ENCODE data around the gene LSP1.
"Not testable (repeated sequence)": the region's sequence is repeated elsewhere in the genome, so short reads cannot be mapped to it uniquely, and the experiment has no call there.

LSP1 gene

GRCh38 chr11:1932681-1933080 is 79.8 kb downstream of the LSP1 start:
- no peak for DNase-seq

DNA sequence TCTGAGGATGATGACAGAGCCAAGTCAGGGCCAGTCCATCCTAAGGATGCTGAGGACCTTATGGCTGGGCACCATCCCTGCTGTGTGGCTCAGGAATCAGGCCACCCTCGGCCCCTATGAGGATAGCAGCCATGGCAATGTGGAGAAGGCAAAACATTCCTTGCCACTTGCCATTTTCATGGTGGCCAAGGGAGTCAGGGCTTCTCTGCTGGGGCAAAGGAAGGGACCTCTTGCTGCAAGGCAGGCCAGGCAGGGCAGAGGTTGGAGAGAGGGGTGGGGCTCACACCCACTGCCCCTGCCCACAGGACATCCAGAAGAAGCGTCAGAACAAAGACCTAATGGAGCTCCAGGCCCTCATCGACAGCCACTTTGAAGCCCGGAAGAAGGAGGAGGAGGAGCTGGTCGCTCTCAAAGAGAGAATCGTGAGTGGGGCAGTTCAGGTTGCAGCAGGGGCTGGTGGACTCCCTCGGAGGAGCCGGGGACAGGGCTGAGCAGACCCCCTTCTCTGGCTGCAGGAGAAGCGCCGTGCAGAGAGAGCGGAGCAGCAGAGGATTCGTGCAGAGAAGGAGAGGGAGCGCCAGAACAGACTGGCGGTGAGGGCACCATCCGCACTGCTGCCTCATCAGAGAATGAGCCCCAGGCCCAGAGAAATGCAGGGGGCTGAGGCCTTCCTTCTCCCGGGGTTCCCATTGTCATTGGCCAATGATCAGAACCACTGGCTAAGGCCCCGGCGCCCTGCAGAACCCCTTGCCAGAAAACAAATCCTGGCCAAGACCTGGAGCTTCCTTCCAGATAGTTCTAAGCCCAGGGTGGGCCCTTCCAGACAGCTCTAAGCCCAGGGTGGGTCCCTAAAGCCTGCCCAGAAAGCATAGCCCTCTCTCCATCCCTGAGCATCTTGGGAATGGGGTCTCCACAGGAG is 80.8 kb downstream of the LSP1 start:
- DNase-seq, result no peak

DNA sequence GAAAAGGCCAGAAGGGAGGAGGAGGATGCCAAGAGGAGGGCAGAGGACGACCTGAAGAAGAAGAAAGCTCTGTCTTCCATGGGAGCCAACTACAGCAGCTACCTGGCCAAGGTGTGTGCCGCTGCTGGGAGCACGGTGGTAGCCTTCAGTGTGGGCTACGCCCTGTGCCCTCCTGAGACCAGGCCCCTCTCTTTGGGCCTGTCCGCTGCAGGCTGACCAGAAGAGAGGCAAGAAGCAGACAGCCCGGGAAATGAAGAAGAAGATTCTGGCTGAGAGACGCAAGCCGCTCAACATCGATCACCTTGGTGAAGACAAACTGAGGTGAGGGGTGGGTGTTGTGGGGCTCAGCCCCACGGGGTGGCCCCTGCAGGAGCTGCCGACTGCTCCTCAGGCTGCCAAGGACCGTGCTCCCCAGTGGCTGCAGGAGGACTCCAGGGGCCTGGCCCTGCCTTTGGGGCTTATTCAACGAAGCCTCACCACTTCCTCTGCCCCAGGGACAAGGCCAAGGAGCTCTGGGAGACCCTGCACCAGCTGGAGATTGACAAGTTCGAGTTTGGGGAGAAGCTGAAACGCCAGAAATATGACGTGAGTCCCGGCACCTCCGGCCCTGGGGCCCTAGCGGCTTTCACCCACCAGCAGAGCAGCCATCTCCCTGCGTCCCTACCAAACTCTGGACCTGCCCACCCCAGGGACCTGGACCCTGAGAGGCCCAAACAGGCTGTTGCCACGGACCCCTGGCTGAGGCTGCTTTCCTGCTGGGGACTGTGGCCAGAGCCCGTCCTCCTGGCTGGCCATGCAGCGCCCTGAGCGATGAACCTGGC is 81.7 kb downstream of the LSP1 start:
- no peak for DNase-seq

DNA sequence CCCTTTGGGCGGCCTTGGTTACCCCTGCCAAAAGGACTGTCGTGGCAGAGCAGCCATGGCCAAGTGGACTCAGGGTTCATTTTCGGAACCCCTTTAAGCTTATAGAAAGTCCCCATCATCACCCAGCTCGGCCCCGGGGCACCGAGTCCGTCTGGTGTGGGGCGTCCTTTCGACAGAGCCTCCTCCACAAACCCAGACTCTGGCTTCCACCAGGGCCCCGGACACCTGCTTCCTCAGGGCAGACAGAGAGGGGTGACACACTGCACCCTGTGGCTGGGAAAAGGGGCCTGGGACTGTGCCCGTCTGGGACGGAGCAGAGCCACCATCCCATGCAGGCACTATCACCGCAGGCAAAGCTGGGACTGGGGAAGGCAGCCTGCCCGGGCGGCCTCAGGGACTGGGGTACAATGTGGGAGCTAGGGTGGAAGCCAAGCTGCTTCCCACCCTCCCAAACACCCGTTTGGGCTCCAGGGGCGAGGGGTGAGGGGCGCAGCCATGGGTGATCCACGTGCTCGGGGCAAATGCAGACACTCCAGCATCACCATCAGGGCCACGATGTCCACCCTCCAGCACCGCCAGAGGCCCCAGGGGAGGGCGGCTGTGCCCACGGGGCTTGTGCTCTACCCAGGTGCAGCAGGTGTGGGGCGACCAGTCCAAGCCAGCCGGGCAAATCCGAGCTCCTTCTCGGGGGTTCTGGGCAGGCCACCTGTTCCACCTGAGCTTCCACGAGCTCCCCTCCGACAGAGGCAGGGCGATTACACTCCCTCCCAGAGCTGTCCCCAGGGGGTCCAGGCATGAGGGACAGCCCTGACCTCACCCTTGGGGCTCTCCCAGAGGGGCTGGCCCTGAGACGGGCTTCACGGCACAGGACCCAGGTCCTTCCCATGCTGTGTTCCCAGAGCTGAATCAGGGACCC is 82.5 kb downstream of the LSP1 start:
- no peak for DNase-seq

DNA sequence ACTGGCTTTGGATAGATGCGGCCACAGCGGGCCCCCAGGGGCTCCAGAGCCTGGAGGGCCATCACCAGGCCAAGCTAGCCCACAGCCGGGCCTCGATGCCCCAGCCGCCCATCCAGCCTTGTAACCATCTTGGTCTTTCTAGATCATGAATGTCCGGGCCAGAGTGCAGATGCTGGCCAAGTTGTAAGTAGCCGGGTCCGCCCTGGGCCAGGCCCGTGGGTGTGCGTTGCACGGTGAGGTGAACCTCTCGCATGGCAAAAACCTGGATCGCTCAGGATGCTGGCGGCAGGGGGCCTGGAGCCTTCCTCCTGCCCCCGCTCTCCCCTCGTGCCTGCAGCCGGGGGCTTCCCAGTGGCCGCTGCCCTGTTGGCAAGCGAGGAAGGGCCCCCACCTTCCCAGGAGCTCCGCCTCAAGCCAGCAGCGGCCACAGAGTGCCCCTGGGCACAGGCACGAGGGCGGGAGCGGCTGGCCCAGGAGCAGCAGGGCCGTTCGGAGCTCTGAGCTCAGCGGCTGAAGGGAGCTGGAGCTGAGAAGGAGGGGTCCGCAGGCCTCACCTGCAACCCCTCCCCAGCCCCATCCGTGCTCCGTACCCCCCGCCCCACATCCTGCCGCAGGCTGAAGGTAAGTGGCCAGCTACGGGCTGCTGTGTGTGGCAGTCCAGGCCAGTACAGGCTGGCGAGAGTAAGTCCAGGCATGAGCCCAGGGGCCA is 83.3 kb downstream of the LSP1 start:
- no peak for DNase-seq

DNA sequence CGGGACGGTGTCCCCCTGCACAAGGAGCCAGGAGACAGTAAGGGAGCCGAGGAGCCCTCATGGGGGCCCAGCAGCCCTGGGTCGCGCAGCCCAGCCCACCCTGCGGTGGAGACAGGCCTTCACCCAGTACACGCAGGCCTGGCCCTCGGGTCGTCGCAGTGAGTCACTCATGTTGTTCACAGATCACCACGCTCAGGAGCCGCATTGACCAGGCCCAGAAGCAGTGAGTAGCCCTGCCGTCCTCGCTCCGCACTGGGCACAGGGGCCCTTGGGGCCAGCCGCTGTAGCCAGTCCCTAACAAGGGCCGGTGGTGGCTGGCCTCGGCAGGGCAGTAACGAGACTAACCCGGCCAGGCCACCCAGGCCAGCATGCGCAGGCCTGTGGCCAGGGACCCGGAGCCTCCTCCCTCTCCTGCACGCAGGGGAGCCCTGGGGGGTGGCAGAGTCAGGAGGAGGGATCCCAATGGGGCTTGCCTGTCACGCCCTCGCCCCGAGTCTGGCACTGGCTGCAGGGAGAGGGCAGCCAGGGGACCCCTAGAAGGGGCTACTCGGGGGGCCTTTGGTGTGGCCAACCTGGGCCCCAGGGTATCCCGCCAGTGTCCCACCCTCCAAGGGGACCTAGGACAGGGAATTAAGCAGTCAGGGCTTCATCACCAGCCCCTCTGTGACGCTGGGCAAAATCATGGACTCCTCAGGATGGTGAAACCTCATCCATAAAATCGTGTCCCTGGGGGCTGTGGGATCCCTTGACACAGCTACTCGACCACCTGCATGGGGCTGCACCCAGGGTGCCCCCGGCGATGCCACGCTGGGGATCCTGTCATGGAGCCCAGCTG is 84.1 kb downstream of the LSP1 start:
- DNase-seq, result no peak

DNA sequence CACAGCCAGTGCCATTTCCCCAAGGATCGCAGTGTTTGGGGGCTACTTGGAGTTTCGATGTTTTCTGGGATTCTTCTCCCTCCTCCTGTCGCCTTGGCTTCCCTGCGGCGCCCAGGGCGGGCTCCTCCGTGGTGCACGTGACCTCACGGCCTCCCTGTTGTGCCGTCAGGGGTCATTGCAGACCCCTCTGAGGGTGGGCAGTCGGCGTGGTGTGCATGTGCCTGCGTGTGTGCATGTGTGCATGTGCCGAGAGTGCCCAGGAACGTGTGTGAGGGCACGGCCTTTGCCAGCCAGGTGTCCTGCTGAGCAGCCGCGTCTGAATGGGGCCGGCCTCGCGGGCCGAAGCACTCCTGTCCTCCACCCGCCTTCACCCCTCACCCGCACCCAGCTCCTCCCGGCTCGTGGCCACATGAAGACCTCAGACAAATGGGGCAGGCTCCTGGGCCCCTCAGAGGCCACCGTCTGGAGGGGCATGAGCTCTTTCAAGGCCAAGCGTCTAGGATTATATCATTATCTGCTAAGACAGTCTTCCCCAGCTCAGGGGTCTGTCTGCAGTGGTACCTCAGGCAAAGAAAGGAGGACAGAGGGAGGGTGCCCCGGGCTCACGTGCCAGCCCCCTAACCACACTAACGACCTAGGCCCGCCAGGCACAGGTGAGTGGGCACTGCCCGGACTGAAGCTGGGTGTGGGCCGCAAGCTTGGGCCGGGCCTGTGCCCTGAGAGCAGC is 84.9 kb downstream of the LSP1 start:
- no peak for DNase-seq

- DNase-seq, result no peak
Observed at GRCh38 chr11:1938343-1939005, 85.6 kb downstream of the LSP1 start.

DNA sequence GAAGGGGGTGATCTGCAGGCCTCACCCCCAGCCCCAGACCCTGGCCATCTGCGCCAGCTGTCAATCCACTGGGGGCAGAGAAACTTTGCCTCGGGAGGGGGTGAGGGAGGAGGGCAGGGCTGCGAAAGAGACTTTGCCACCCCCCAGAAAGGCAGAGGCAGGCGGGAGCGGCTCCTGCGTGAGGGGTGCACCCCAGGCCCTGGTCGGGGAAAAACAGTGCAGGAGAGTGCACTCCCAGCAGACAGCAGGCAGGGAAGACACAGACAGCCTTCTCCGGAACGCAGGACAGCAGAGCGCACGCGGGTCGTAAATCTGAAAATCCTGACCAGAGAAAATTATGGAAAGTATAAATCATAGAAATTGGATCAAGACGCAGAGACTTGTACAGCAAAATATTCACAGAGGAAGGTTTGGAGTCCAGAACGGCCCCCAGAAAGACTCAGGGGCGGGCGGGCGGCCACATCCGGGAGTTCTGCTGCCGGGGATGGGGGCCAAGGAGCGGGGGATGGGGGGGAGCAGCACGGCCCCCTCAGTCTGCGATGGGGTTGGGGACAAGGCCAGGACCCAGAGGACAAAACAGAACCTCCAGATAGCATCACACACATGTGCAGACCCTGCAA is 86.2 kb downstream of the LSP1 start:
- peak in 2 of 3 experiments; percentile 9 to 23 for DNase-seq

GRCh38 chr11:1939788-1940187 is 86.9 kb downstream of the LSP1 start:
- not testable (repeated sequence) for DNase-seq

Measured in NCI-H1417 (cell line).